GM12878 (cell line): Measurements from ENCODE around the gene WASF2. TPM values are rescaled to one million over a fixed set of nuclear protein-coding genes. Genes with fewer than 3 reads are reported as not detected.

Source experiments
- ATAC-seq: fragments of 200-7000 bp; cut with Tn5 transposase; 3 replicates; pipeline ENCODE4 v1.9.1; 2020; ENCODE audit warnings: mild to moderate bottlenecking, moderate library complexity
- BruUV-seq: library from RNA; stranded (reverse); fragments of 400-500 nt; replicated peaks from 2 replicates; lab custom pipeline; 2021; lab: Mats Ljungman, UMichigan
- CTCF ChIA-PET: fragments of 300-600 bp; sonication (Branson Sonifier 250); formaldehyde crosslinking; extraction: SDS; loops from one replicate; lab custom pipeline; 2021; ENCODE audit warnings: inconsistent platforms; lab: Yijun Ruan, JAX
- POLR2A ChIA-PET: fragments of 350-600 bp; formaldehyde crosslinking; extraction: SDS; loops from one replicate; lab custom pipeline; 2021; ENCODE audit warnings: inconsistent platforms; lab: Charles Lee
- RAD21 ChIA-PET: fragments of 300-600 bp; sonication (Branson Sonifier 250); formaldehyde crosslinking; loops from one replicate; lab custom pipeline; 2023; ENCODE audit warnings: antibody characterized with exemption; ENCODE audit not compliant: unreplicated experiment; lab: Charles Lee
- SMC1A ChIA-PET: fragments of 300-600 bp; sonication (Branson Sonifier 250); formaldehyde crosslinking; loops from one replicate; lab custom pipeline; 2023; ENCODE audit not compliant: unreplicated experiment, uncharacterized antibody; lab: Charles Lee
- DNase-seq: peaks from one replicate; pipeline ENCODE4 v3.0.0-alpha.2; 2011; ENCODE audit warnings: low read depth, low spot score
- FAIRE-seq: peaks from 3 replicates; lab custom pipeline; 2011; peaks lifted over from hg19 to GRCh38; lab: Jason Lieb, UNC
- H2AFZ ChIP-seq: 2 replicates; pipeline ENCODE4 v1.6.0; 2011; ENCODE audit warnings: low read depth, low read length, control low read depth; ENCODE audit not compliant: control insufficient read depth
- H3K27ac ChIP-seq: 2 replicates; pipeline ENCODE4 v1.5.1; 2011; ENCODE audit warnings: control low read depth; ENCODE audit not compliant: control insufficient read depth, insufficient read depth
- H3K27me3 ChIP-seq, 2 experiments: replicated peaks in 1 of 2; 2 replicates each; pipeline versions ENCODE4 v1.6.0 to v1.6.1; 2011; ENCODE audit warnings: low read length in 1 of 2; ENCODE audit not compliant: control insufficient read depth in 2 of 2, insufficient read depth in 2 of 2
- H3K36me3 ChIP-seq, 2 experiments: 2 replicates each; pipeline ENCODE4 v1.5.1; 2011; ENCODE audit warnings: low read length in 1 of 2; ENCODE audit not compliant: control insufficient read depth in 2 of 2, insufficient read depth in 2 of 2
- H3K4me1 ChIP-seq: 2 replicates; pipeline ENCODE4 v1.6.1; 2011; ENCODE audit warnings: mild to moderate bottlenecking, low read length, moderate library complexity, mixed read lengths; ENCODE audit not compliant: control insufficient read depth, insufficient read depth
- H3K4me2 ChIP-seq: 2 replicates; pipeline ENCODE4 v1.6.0; 2011; ENCODE audit warnings: control low read depth; ENCODE audit not compliant: control insufficient read depth, insufficient read depth
- H3K4me3 ChIP-seq: fragments of 200-600 bp; sonication (generic); 2 replicates; pipeline ENCODE4 v1.5.1; 2016
- H3K79me2 ChIP-seq: 2 replicates; pipeline ENCODE4 v1.6.0; 2011; ENCODE audit warnings: low read length; ENCODE audit not compliant: control insufficient read depth, insufficient read depth
- H3K9ac ChIP-seq: 2 replicates; pipeline ENCODE4 v1.8.0; 2011; ENCODE audit warnings: low read length, control low read depth, mixed read lengths; ENCODE audit not compliant: control insufficient read depth, insufficient read depth
- H3K9me3 ChIP-seq: replicated peaks from 3 replicates; pipeline ENCODE4 v1.5.1; 2011; ENCODE audit warnings: mild to moderate bottlenecking, low read length; ENCODE audit not compliant: control insufficient read depth, insufficient read depth
- H4K20me1 ChIP-seq: 2 replicates; pipeline ENCODE4 v1.6.0; 2011; ENCODE audit not compliant: control insufficient read depth, insufficient read depth
- BMI1 ChIP-seq: fragments of 450-650 bp; IDR thresholded peaks from 2 replicates; pipeline ENCODE4 v1.6.1; 2016; ENCODE audit warnings: mild to moderate bottlenecking, moderate library complexity, borderline replicate concordance
- FOXK2 ChIP-seq: fragments of 450-650 bp; IDR thresholded peaks from 2 replicates; pipeline ENCODE4 v1.6.1; 2017; ENCODE audit warnings: mild to moderate bottlenecking, moderate library complexity
- HDGF ChIP-seq: fragments of 450-650 bp; IDR thresholded peaks from 2 replicates; pipeline ENCODE4 v1.6.1; 2016; ENCODE audit warnings: antibody characterized with exemption
- LARP7 ChIP-seq: fragments of 450-650 bp; IDR thresholded peaks from 2 replicates; pipeline ENCODE4 v1.6.1; 2017; ENCODE audit warnings: mild to moderate bottlenecking
- PML ChIP-seq: IDR thresholded peaks from 2 replicates; pipeline ENCODE4 v1.6.1; 2012; ENCODE audit warnings: low read length, inconsistent platforms
- RB1 ChIP-seq: fragments of 450-650 bp; formaldehyde crosslinking; IDR thresholded peaks from 2 replicates; pipeline ENCODE4 v1.6.1; 2017; ENCODE audit warnings: mild to moderate bottlenecking, borderline replicate concordance
- SMAD5 ChIP-seq: IDR thresholded peaks from 2 replicates; pipeline ENCODE4 v1.6.1; 2016; ENCODE audit warnings: antibody characterized with exemption, low read depth
- SRF ChIP-seq, 2 experiments: IDR thresholded peaks; 2 replicates each; pipeline ENCODE4 v1.6.1; 2011; ENCODE audit warnings: low read depth in 2 of 2, low read length in 2 of 2, mild to moderate bottlenecking in 1 of 2, moderate library complexity in 1 of 2
- SUPT20H ChIP-seq: IDR thresholded peaks from 2 replicates; pipeline ENCODE4 v1.6.1; 2011; ENCODE audit warnings: low read depth, mild to moderate bottlenecking, low read length, moderate library complexity, borderline replicate concordance; ENCODE audit not compliant: control insufficient read depth
- TAF1 ChIP-seq: IDR thresholded peaks from 2 replicates; pipeline ENCODE4 v1.6.1; 2011; ENCODE audit warnings: mild to moderate bottlenecking, low read depth, low read length, borderline replicate concordance
- WRNIP1 ChIP-seq: IDR thresholded peaks from 2 replicates; pipeline ENCODE4 v1.6.1; 2011; ENCODE audit warnings: low read depth, low read length, improper control_type of control experiment, borderline replicate concordance
- ZNF274 ChIP-seq: IDR thresholded peaks from one replicate; pipeline ENCODE4 v1.8.0; 2011; ENCODE audit not compliant: insufficient read length, insufficient read depth
- WGBS: methylation state at CpG from one replicate; pipeline ENCODE4 v1.1.6; 2016; ENCODE audit warnings: low lambda C conversion rate; ENCODE audit not compliant: insufficient replicate concordance, insufficient coverage; ENCODE audit errors: missing lambda C conversion rate; 5-methylcytosine and 5-hydroxymethylcytosine counted together
- in situ Hi-C: fragments of 300-500 bp; cut with MboI; formaldehyde crosslinking; loops from 9 replicates; pipeline ENCODE4 v1.14.3; 2018; ENCODE audit warnings: mixed read lengths
- intact Hi-C: fragments of 100-400 bp; cut with micrococcal nuclease; formaldehyde crosslinking; loops from one replicate; pipeline ENCODE4 v1.14.2; 2022; ENCODE audit not compliant: unreplicated experiment
- polyA plus RNA-seq, 11 experiments: library from polyadenylated mRNA; depleted of rRNA in 4 of 11; unstranded in 6 of 11; stranded (reverse) in 5 of 11; fragments of >200 nt; fragmentation: Nextera tagmentation in 4 of 11; fragmentation: Illumina TruSeq in 1 of 11; extraction: Ambion mirVana in 4 of 11; extraction: Trizol in 1 of 11; gene quantifications; 1 replicate in 1 of 11; 2 replicates in 10 of 11; pipeline versions ENCODE4 v1.2.1 to v1.2.3, GENCODE V29; 2011 to 2016; ENCODE audit warnings: inconsistent platforms in 2 of 11, missing spikeins in 2 of 11, low read depth in 1 of 11
- total RNA-seq, 4 experiments: library from RNA; depleted of rRNA in 3 of 4; stranded (reverse); fragments of >200 nt in 3 of 4; fragmentation: Illumina TruSeq in 1 of 4; extraction: Trizol in 1 of 4; gene quantifications; 2 replicates each; pipeline versions ENCODE4 v1.2.1 to v1.2.3, GENCODE V29; 2013 to 2021
- TF ChIP-seq, protein P1 (sequence below): fragments of 150-350 bp; IDR thresholded peaks from 2 replicates; pipeline ENCODE4 v1.6.1; 2014; ENCODE audit warnings: mild to moderate bottlenecking, low read depth, low read length
- TF ChIP-seq, protein P2 (sequence below): IDR thresholded peaks from 2 replicates; pipeline ENCODE4 v1.6.1; 2011; ENCODE audit warnings: borderline replicate concordance, low read depth, mild to moderate bottlenecking, moderate library complexity, mixed read lengths, low read length; ENCODE audit not compliant: insufficient read depth; ENCODE audit errors: extremely low read length

WASF2 gene
- total and polyA plus RNA-seq, 10 of the 15 experiments (the other 5 are each of a cell fraction or from before 2014, with no cell fraction given), result 7.0 to 111 (median 37.1) TPM

DNA sequence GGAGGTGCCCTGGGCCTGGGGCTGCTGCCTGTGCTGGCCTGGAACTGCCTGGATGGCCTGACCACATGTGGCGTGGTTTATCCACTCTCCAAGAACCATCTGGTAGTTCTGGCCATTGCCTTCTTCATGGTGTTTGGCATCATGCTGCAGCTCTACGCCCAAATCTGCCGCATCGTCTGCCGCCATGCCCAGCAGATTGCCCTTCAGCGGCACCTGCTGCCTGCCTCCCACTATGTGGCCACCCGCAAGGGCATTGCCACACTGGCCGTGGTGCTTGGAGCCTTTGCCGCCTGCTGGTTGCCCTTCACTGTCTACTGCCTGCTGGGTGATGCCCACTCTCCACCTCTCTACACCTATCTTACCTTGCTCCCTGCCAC, 95.7 kb downstream of the WASF2 start:
- intact Hi-C loops (loop anchor here (2.0 kb wide), 1 partner anchor 291 kb away; no protein-coding TSS in a partner anchor), in situ Hi-C loops (loop anchor here (5.0 kb wide), 3 partner anchors 92 to 292 kb away; no protein-coding TSS in a partner anchor)
- TF ChIP-seq, protein P1, sequence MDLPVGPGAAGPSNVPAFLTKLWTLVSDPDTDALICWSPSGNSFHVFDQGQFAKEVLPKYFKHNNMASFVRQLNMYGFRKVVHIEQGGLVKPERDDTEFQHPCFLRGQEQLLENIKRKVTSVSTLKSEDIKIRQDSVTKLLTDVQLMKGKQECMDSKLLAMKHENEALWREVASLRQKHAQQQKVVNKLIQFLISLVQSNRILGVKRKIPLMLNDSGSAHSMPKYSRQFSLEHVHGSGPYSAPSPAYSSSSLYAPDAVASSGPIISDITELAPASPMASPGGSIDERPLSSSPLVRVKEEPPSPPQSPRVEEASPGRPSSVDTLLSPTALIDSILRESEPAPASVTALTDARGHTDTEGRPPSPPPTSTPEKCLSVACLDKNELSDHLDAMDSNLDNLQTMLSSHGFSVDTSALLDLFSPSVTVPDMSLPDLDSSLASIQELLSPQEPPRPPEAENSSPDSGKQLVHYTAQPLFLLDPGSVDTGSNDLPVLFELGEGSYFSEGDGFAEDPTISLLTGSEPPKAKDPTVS, result no peak
- no peak for TF ChIP-seq LARP7
- TF ChIP-seq, protein P2, sequence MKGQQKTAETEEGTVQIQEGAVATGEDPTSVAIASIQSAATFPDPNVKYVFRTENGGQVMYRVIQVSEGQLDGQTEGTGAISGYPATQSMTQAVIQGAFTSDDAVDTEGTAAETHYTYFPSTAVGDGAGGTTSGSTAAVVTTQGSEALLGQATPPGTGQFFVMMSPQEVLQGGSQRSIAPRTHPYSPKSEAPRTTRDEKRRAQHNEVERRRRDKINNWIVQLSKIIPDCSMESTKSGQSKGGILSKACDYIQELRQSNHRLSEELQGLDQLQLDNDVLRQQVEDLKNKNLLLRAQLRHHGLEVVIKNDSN, result no peak
- TF ChIP-seq ZNF274, result no peak
- no peak for TF ChIP-seq SUPT20H
- no peak for TF ChIP-seq SMAD5
- TF ChIP-seq HDGF, result no peak
- no peak for TF ChIP-seq BMI1
- TF ChIP-seq RB1, result no peak
- TF ChIP-seq FOXK2, result no peak
- TF ChIP-seq PML, result no peak
- TF ChIP-seq TAF1, result no peak
- no peak for TF ChIP-seq WRNIP1
- TF ChIP-seq SRF (IDR thresholded peaks at IDR 0.05; ENCODE audit: low read depth in 2 of 2, low read length in 2 of 2), result no peak
- 88% methylated on average over 9 of the region's 9 CpGs for WGBS
- H3K9ac ChIP-seq, result no peak overlapping the region
- FAIRE-seq, result no peak
- BruUV-seq, result no TSS peak
- H3K4me3 ChIP-seq, result no peak overlapping the region
- H3K79me2 ChIP-seq, result no peaks in the 10 kb centered on the region
- no peak for DNase-seq
- ChIA-PET SMC1A (interaction anchor here (1.1 to 5.6 kb wide), 9 partner anchors 10 to 214 kb away, joined by 5 to 54 read pairs (median 7); partner anchors contain the start of gene AHDC1), POLR2A (interaction anchor here (2.9 kb wide), 1 partner anchor 97 kb away, joined by 16 read pairs; no protein-coding TSS in a partner anchor), CTCF (interaction anchor here (0.6 to 13.5 kb wide), 23 partner anchors 12 to 348 kb away, joined by 3 to 265 read pairs (median 7); partner anchors contain the start of genes AHDC1 and MAP3K6), RAD21 (interaction anchor here (0.6 to 4.9 kb wide), 14 partner anchors 24 to 350 kb away, joined by 3 to 103 read pairs (median 4); no protein-coding TSS in a partner anchor)
- no peaks in the 10 kb centered on the region for H4K20me1 ChIP-seq
- H3K27ac ChIP-seq, result no peak overlapping the region
- no peaks in the 10 kb centered on the region for H3K27me3 ChIP-seq
- no peak for ATAC-seq
- no peaks in the 10 kb centered on the region for H3K9me3 ChIP-seq
- no peaks in the 10 kb centered on the region for H3K36me3 ChIP-seq
- no peak overlapping the region for H2AFZ ChIP-seq
- peaks cover 8% of the 10 kb centered on the region for H3K4me1 ChIP-seq
- H3K4me2 ChIP-seq, result no peak overlapping the region
